ENCODE results near the gene COX7A1. TPM values are rescaled to one million over a fixed set of nuclear protein-coding genes. Genes with fewer than 3 reads are reported as not detected.

COX7A1 gene
- total RNA-seq, 1 experiment from 2014 or later: not detected

- Histone ChIP-seq H3K27ac (ENCODE audit: low read length) (peak within 1 kb of the TSS; percentile 66), H3F3A (ENCODE audit: low read length, unreplicated experiment) (no peaks in the 10 kb centered on the region), H3K4me1 (ENCODE audit: insufficient read depth, low read length) (peaks cover 18% of the 10 kb centered on the region; the same call in 1 of the 2 replicates), H4K20me1 (ENCODE audit: low read length) (no peaks in the 10 kb centered on the region), H3K9me2 (replicated peaks; ENCODE audit: low read length) (no peaks in the 10 kb centered on the region), H3K9me3 (ENCODE audit: low read length) (no peaks in the 10 kb centered on the region), H3K9ac (ENCODE audit: low read length) (peak within 1 kb of the TSS; percentile 79), H3K4me2 (ENCODE audit: low read length) (peak within 1 kb of the TSS; percentile 96), H3K36me3 (ENCODE audit: low read depth, low read length) (no peaks in the 10 kb centered on the region), H3K27me3 (ENCODE audit: low read length) (no peaks in the 10 kb centered on the region), H3K4me3 (ENCODE audit: low read length) (peak within 1 kb of the TSS; percentile 73), H3K79me2 (ENCODE audit: low read length) (peaks cover 28% of the 10 kb centered on the region), H2AFZ (ENCODE audit: low read length) (peak within 1 kb of the TSS; percentile 95)
- DNase-seq (no peak), ATAC-seq (peak; percentile 21)
- intact Hi-C loops (cut with micrococcal nuclease): no loop called here
- ChIA-PET CTCF (interaction anchor here (0.7 to 1.0 kb wide), 2 partner anchors 60 to 185 kb away, joined by 3 to 5 read pairs; no protein-coding TSS in a partner anchor), POLR2A (ENCODE audit: unreplicated experiment) (interaction anchor here (0.6 to 0.7 kb wide), 3 partner anchors 12 to 45 kb away, joined by 3 to 34 read pairs (median 5); no protein-coding TSS in a partner anchor)
- no peak for TF ChIP-seq CTCF (conservative IDR thresholded peaks at IDR 0.05; ENCODE audit: low read depth, low read length)
- TF ChIP-seq EZH2phosphoT487 (IDR thresholded peaks at IDR 0.05; ENCODE audit: borderline replicate concordance, low read length): no peak
- no peak for TF ChIP-seq EZH2 (IDR thresholded peaks at IDR 0.05; ENCODE audit: low read length, unreplicated experiment)
- BruUV-seq (replicated peaks): TSS peak; percentile 62
These were observed 36.5 kb downstream of the COX7A1 start, which contains the start of gene TBCB for GRCh38 chr19:36115453-36116343. TSS of gene TBCB (plus strand) at chr19:36115468. CDS start at chr19:36115561, 93 bp downstream.

- TF ChIP-seq EZH2phosphoT487 (IDR thresholded peaks at IDR 0.05; ENCODE audit: borderline replicate concordance, low read length) (no peak), EZH2 (IDR thresholded peaks at IDR 0.05; ENCODE audit: low read length, unreplicated experiment) (no peak), CTCF (conservative IDR thresholded peaks at IDR 0.05; ENCODE audit: low read depth, low read length) (no peak)
- peaks cover 28% of the 10 kb centered on the region for H3K79me2 ChIP-seq (ENCODE audit: low read length)
- no TSS peak for BruUV-seq (replicated peaks)
- intact Hi-C loops (cut with micrococcal nuclease): no loop called here
- H3K36me3 ChIP-seq (ENCODE audit: low read depth, low read length): no peaks in the 10 kb centered on the region
- no peaks in the 10 kb centered on the region for H3K27me3 ChIP-seq (ENCODE audit: low read length)
- DNase-seq: peak; percentile 97
- no peaks in the 10 kb centered on the region for H3F3A ChIP-seq (ENCODE audit: low read length, unreplicated experiment)
- peak; percentile 90 for ATAC-seq
- H3K4me2 ChIP-seq (ENCODE audit: low read length): peak within 1 kb of the TSS; percentile 96
- peak within 1 kb of the TSS; percentile 79 for H3K9ac ChIP-seq (ENCODE audit: low read length)
- no peaks in the 10 kb centered on the region for H3K9me2 ChIP-seq (replicated peaks; ENCODE audit: low read length)
- H3K27ac ChIP-seq (ENCODE audit: low read length): peak within 1 kb of the TSS; percentile 66
- peaks cover 18% of the 10 kb centered on the region; the same call in 1 of the 2 replicates for H3K4me1 ChIP-seq (ENCODE audit: insufficient read depth, low read length)
- H4K20me1 ChIP-seq (ENCODE audit: low read length): no peaks in the 10 kb centered on the region
- ChIA-PET POLR2A (ENCODE audit: unreplicated experiment) (interaction anchor here (0.6 to 0.7 kb wide), 3 partner anchors 21 to 44 kb away, joined by 3 to 34 read pairs (median 5); no protein-coding TSS in a partner anchor), CTCF (interaction anchor here (0.7 to 1.0 kb wide), 2 partner anchors 59 to 184 kb away, joined by 3 to 5 read pairs; no protein-coding TSS in a partner anchor)
- H3K4me3 ChIP-seq (ENCODE audit: low read length): peak within 1 kb of the TSS; percentile 73
- H2AFZ ChIP-seq (ENCODE audit: low read length): peak within 1 kb of the TSS; percentile 95
- no peaks in the 10 kb centered on the region for H3K9me3 ChIP-seq (ENCODE audit: low read length)
These were observed 37.4 kb downstream of the COX7A1 start, which contains the start of gene POLR2I for GRCh38 chr19:36114721-36115452. TSS of gene POLR2I (minus strand) at chr19:36114875. CDS start at chr19:36114856, 19 bp downstream.
